ENCODE results near the gene TEDDM1.

- no peak for TF ChIP-seq NKRF (conservative IDR thresholded peaks at IDR 0.05)
- no peak for TF ChIP-seq POLR2A (IDR thresholded peaks at IDR 0.05; ENCODE audit: low read depth, low read length)
- TF ChIP-seq CTCF (IDR thresholded peaks at IDR 0.05 in 2 of 3, conservative IDR thresholded peaks at IDR 0.05 in 1 of 3; ENCODE audit: control insufficient read depth in 2 of 3, extremely low read depth in 1 of 3, insufficient read depth in 1 of 3, low read depth in 3 of 3, low read length in 3 of 3), result no peak
- TF ChIP-seq TAF1 (IDR thresholded peaks at IDR 0.05; ENCODE audit: borderline replicate concordance, low read depth, low read length), result no peak
These were observed 5.1 kb upstream of the TEDDM1 start for GRCh38 chr1:182405578-182405977.
